Measurements from ENCODE around the gene VMAC.

Gene VMAC

GRCh38 chr19:5905114-5905778 lies 574 bp downstream of the VMAC start:
- no peak for DNase-seq

- DNase-seq = peak; percentile 87
These were observed 2.6 kb downstream of the VMAC start for GRCh38 chr19:5907241-5907640.

GRCh38 chr19:5908773-5909442 lies 4.2 kb downstream of the VMAC start:
- DNase-seq = peak; percentile 31

- no peak for DNase-seq
These were observed 5.9 kb downstream of the VMAC start for GRCh38 chr19:5910638-5910907.

- no peak for DNase-seq
These were observed 6.7 kb downstream of the VMAC start for GRCh38 chr19:5911366-5911765.

GRCh38 chr19:5913739-5914357 lies 9.2 kb downstream of the VMAC start, which contains the start of gene CAPS:
Gene CAPS, plus strand, starts transcription at chr19:5914254. Its CDS starts 153 bp downstream, at chr19:5914407.
- DNase-seq = no peak

- no peak for DNase-seq
These were observed 9.7 kb downstream of the VMAC start for GRCh38 chr19:5914358-5914774.

GRCh38 chr19:5914946-5915781 lies 10.5 kb downstream of the VMAC start:
- no peak for DNase-seq

DNA sequence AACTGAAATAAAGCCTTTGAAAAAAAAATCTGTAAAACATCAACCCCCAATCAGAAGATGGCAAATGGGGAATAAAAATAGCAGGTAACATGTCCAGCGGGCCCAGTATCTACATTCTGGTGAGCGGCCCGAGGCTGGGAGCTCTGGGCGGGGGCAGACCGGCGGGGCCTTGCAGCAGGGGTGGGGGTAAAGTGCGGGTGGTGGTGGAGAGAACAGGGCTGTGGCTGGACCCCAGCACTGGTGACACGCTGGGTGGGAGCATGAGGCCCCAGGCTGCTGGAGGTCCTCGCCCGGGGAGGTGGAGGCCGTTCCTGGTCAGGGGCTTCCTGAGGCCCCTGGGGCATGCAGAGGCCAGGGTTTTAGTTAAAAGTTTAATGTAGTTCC lies 11.1 kb downstream of the VMAC start:
- DNase-seq = no peak

DNA sequence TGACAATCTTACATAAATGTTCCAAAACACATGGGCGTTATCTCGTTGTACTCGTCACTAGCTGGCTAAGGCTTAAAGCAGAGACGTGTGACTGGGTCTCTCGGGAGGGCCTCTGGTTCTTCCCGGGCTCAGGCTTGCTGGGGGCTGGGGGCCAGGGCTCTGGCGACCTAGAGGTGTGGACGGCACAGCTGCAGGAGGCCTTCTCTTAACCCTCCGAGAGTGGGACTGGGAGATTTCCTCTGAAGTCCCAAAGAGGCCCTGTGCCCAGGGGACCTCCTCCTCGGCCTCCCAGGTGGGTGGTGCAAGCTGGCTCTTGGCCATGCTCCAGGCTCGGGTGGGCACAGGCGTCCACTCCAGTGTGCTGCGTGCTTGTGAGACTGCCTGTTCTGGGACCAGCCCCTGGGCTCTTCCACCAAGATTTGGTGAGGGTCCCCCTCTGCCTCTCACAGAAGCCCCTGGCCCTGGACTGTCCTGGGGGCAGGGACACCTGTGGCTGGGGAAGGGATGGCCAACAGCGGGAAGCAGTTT lies 11.6 kb downstream of the VMAC start:
- DNase-seq = no peak

- no peak for DNase-seq
These were observed 12.9 kb downstream of the VMAC start for GRCh38 chr19:5917431-5918107.

GRCh38 chr19:5918463-5919079 lies 13.9 kb downstream of the VMAC start:
- DNase-seq = no peak

- no peak for DNase-seq
These were observed 17.0 kb downstream of the VMAC start for GRCh38 chr19:5921516-5922160.

GRCh38 chr19:5922161-5922545 lies 17.5 kb downstream of the VMAC start:
- no peak for DNase-seq

DNA sequence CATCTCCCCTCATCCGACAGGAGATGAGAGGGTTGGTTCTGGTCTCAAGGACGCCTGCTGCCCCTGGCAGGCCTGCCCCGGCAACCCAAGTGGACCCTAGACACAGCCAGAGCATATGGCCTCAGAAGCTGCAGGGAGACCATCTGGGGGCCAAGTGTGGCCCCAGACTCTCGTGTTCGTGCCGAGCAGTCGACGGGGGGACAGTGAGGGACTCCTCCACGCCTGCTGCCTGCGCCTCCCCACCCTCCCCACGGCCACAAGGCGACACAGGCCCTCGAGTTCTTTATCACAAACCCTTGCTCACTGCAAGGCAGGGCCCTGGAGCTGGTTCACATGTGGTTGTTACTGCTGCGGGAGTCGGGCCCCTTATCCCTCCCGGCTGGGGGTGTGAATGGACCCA lies 18.7 kb downstream of the VMAC start:
- DNase-seq = no peak

DNA sequence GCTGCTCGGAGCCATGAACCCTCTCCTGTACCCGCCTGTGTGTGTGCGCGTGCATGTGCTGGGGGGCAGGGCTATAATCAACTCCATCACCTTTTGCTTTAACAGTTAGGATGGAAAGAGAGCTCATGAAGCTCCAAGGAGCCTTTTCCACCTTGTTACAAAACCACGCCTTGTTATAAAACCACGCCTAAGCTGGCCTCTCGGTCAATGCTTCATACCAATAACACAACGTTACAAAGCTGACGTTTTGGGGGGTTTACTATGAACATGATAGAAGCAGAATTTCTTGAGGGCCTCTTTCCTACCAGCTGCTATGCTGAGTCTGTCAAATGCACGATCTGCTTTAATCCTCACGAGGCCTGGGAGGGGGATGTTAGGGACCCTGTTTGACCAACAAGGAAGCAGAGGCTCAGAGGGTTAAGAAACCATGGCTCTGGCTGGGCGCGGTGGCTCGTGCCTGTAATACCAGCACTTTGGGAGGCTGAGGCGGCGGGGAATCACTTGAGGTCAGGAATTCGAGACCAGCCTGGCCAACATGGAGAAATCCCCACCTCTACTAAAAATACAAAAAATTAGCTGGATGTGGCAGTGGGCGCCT lies 21.3 kb downstream of the VMAC start:
- DNase-seq = no peak

- no peak for DNase-seq
These were observed 22.2 kb downstream of the VMAC start for GRCh38 chr19:5926641-5927440.

- no peak for DNase-seq
These were observed 22.8 kb downstream of the VMAC start for GRCh38 chr19:5927441-5927821.

GRCh38 chr19:5929179-5929578 lies 24.5 kb downstream of the VMAC start:
- DNase-seq = no peak

DNA sequence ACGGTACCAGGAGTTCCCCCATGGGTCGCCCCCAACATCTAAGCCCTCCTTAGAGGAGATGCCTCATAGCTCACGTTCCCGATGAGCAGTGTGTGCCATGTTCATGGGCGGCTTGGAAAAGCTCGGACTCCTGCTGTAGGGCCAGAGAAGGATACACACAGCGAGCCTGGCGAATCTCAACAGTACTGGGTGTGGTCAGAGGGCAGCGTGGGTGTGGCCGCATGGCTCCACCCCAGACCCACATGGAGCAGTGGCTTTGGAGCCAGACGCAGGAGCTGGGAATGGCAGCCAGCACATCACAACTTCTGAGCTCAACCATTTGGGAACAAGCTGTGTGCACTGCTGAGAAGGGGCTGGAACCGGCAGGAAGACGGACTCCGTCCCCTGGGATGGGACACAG lies 25.0 kb downstream of the VMAC start:
- no peak for DNase-seq

- no peak for DNase-seq
These were observed 26.6 kb downstream of the VMAC start for GRCh38 chr19:5931251-5931650.

Measured in inflammatory macrophage treated with lipopolysaccharide for 4 hours (primary cell).